ENCODE results near the gene ADCY9. TPM values are rescaled to one million over a fixed set of nuclear protein-coding genes. Genes with fewer than 3 reads are reported as not detected.

Gene ADCY9
- polyA plus RNA-seq, 1 experiment, result 16.0 TPM

DNA sequence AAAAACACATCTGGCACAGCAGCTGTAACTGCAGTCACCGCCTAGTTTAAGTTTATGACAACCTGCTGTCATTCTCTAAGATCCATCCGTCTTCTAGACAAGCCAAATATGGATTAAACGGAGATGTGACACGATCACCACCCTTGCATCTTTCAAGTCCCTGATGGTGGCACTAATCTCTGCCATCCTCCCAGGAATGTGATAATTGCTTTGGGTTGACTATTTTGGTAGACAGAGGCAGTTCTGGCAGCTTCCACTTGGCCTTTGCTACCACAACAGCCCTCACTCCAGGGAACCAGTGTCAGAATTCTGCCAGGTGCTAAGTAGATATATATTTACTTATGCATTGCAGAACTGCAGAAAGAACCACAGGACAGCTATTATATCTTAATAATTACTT is 81.3 kb downstream of the ADCY9 start:
- TF ChIP-seq CTCF (IDR thresholded peaks at IDR 0.05; ENCODE audit: low read depth, low read length), result no peak
- no peak for DNase-seq (ENCODE audit: low read depth, low spot score)
- ChIA-PET POLR2A (no interaction called here), CTCF (no interaction called here)
- Histone ChIP-seq H3K27me3 (ENCODE audit: control insufficient read depth, insufficient read depth, low read length) (no peaks in the 10 kb centered on the region), H3K27ac (ENCODE audit: low read depth, low read length) (no peak overlapping the region), H3K9me3 (ENCODE audit: control insufficient read depth, insufficient read depth, low read length) (no peaks in the 10 kb centered on the region; the same call in 1 of the 2 replicates), H3K4me3 (ENCODE audit: low read depth, low read length) (no peak overlapping the region)

DNA sequence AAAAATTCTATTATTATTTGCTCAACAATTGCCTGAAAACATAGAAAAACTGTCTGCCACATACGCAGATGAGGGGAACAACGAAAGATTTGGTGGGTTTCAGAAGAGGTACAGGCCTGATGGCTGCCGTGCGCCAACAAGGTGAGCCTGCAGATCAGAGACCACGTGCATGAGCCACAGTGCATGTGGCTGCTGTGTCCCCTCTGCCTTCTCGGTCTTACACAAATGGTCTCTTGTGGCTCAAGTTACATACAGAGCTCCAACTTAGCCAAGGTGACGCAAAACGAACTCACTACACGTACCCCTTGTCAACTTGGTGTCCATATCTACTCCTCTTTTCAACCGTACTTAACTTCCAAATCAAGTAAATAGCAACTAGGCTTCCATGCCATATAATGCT is 82.3 kb downstream of the ADCY9 start:
- ChIA-PET CTCF (no interaction called here), POLR2A (no interaction called here)
- DNase-seq (ENCODE audit: low read depth, low spot score), result no peak
- Histone ChIP-seq H3K9me3 (ENCODE audit: control insufficient read depth, insufficient read depth, low read length) (no peaks in the 10 kb centered on the region; the same call in 1 of the 2 replicates), H3K27me3 (ENCODE audit: control insufficient read depth, insufficient read depth, low read length) (no peaks in the 10 kb centered on the region), H3K4me3 (ENCODE audit: low read depth, low read length) (no peak overlapping the region), H3K27ac (ENCODE audit: low read depth, low read length) (no peak overlapping the region)
- no peak for TF ChIP-seq CTCF (IDR thresholded peaks at IDR 0.05; ENCODE audit: low read depth, low read length)

DNA sequence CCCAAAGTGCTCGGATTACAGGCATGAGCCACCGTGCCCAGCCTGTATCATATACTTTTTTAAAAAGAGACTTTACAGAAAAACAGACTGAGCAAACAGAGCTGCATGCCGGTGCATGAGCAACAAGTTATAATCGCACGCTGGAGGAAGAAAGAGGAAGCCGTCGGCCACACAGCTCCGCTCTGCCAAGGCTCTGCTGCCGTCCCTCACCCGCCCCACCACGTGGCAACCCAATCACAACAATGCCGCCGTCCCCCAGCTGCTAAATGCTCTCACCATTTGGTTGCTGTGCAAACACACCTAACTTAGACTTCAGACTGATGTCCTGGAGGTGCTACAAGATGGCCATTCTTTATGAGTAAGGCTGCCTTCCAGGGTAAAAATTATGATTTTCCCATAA is 83.5 kb downstream of the ADCY9 start:
- Histone ChIP-seq H3K4me3 (ENCODE audit: low read depth, low read length) (no peak overlapping the region), H3K27me3 (ENCODE audit: control insufficient read depth, insufficient read depth, low read length) (no peaks in the 10 kb centered on the region), H3K9me3 (ENCODE audit: control insufficient read depth, insufficient read depth, low read length) (no peaks in the 10 kb centered on the region; the same call in 1 of the 2 replicates), H3K27ac (ENCODE audit: low read depth, low read length) (peak overlapping the region; percentile 21)
- CTCF ChIA-PET, result no interaction called here
- no peak for TF ChIP-seq CTCF (IDR thresholded peaks at IDR 0.05; ENCODE audit: low read depth, low read length)
- no peak for DNase-seq (ENCODE audit: low read depth, low spot score)
- POLR2A ChIA-PET, result no interaction called here

GRCh38 chr16:4028144-4028543 is 88.1 kb downstream of the ADCY9 start:
- no peaks in the 10 kb centered on the region; the same call in none of the 2 replicates for H3K9me3 ChIP-seq (ENCODE audit: control insufficient read depth, insufficient read depth, low read length)
- H3K4me3 ChIP-seq (ENCODE audit: low read depth, low read length), result no peak overlapping the region
- CTCF ChIA-PET, result interaction anchor here (0.6 kb wide), 1 partner anchor 225 kb away, joined by 4 read pairs; no protein-coding TSS in a partner anchor
- POLR2A ChIA-PET, result no interaction called here
- DNase-seq (ENCODE audit: low read depth, low spot score), result no peak
- H3K27me3 ChIP-seq (ENCODE audit: control insufficient read depth, insufficient read depth, low read length), result no peaks in the 10 kb centered on the region
- no peak for TF ChIP-seq CTCF (IDR thresholded peaks at IDR 0.05; ENCODE audit: low read depth, low read length)
- H3K27ac ChIP-seq (ENCODE audit: low read depth, low read length), result no peak overlapping the region

- H3K27ac ChIP-seq (ENCODE audit: low read depth, low read length), result no peak overlapping the region
- ChIA-PET CTCF (no interaction called here), POLR2A (no interaction called here)
- no peaks in the 10 kb centered on the region; the same call in 1 of the 2 replicates for H3K9me3 ChIP-seq (ENCODE audit: control insufficient read depth, insufficient read depth, low read length)
- H3K27me3 ChIP-seq (ENCODE audit: control insufficient read depth, insufficient read depth, low read length), result no peaks in the 10 kb centered on the region
- TF ChIP-seq CTCF (IDR thresholded peaks at IDR 0.05; ENCODE audit: low read depth, low read length), result no peak
- no peak for DNase-seq (ENCODE audit: low read depth, low spot score)
- no peak overlapping the region for H3K4me3 ChIP-seq (ENCODE audit: low read depth, low read length)
These were observed 89.4 kb downstream of the ADCY9 start for GRCh38 chr16:4026854-4027253.

Data from AG04450 (cell line).